Aorta (tissue), 5 donors: Measurements from ENCODE around the gene WHRN. TPM values are rescaled to one million over a fixed set of nuclear protein-coding genes. Genes with fewer than 3 reads are reported as not detected.

Source experiments
- ATAC-seq: fragments of 200-7000 bp; cut with Tn5 transposase; one replicate; pipeline ENCODE4 v1.9.1; 2022; ENCODE audit warnings: moderate library complexity; ENCODE audit not compliant: low FRiP score
- DNase-seq, 2 donors: peaks; one replicate each; pipeline ENCODE4 v3.0.0-alpha.2; 2020
- H3K27ac ChIP-seq, 2 donors: one replicate each; pipeline ENCODE4 v1.5.1; 2013; ENCODE audit warnings: low read length in 2 of 2, mild to moderate bottlenecking in 2 of 2, moderate library complexity in 2 of 2, control low read depth in 1 of 2, inconsistent platforms in 1 of 2, low read depth in 1 of 2
- H3K27me3 ChIP-seq, 2 donors: one replicate each; pipeline ENCODE4 v1.6.1; 2013; ENCODE audit warnings: control low read depth in 1 of 2, low read length in 1 of 2, mild to moderate bottlenecking in 1 of 2, moderate library complexity in 1 of 2; ENCODE audit not compliant: insufficient read depth in 2 of 2, control insufficient read depth in 1 of 2
- H3K36me3 ChIP-seq, 2 donors: one replicate each; pipeline ENCODE4 v1.6.1; 2013; ENCODE audit warnings: control low read depth in 1 of 2, low read length in 1 of 2, mild to moderate bottlenecking in 1 of 2; ENCODE audit not compliant: insufficient read depth in 2 of 2, control insufficient read depth in 1 of 2
- H3K4me1 ChIP-seq, 2 donors: one replicate each; pipeline ENCODE4 v1.6.1; 2013; ENCODE audit warnings: low read length in 2 of 2, control low read depth in 1 of 2, mild to moderate bottlenecking in 1 of 2, moderate library complexity in 1 of 2; ENCODE audit not compliant: insufficient read depth in 2 of 2, control insufficient read depth in 1 of 2
- H3K4me3 ChIP-seq, 2 donors: one replicate each; pipeline ENCODE4 v1.5.1; 2013; ENCODE audit warnings: low read length in 2 of 2, control low read depth in 1 of 2, mild to moderate bottlenecking in 1 of 2
- H3K9me3 ChIP-seq: one replicate; pipeline ENCODE4 v1.6.1; 2013; ENCODE audit warnings: mild to moderate bottlenecking, low read length; ENCODE audit not compliant: control insufficient read depth
- WGBS, 2 donors: extraction: QIAGEN DNeasy Blood & Tissue Kit; methylation state at CpG; one replicate each; pipeline ENCODE4 v1.1.7; 2013; 5-methylcytosine and 5-hydroxymethylcytosine counted together
- intact Hi-C, 2 donors: fragments of 100-400 bp; cut with DNase I; formaldehyde crosslinking; loops; one replicate each; pipeline versions ENCODE4 v1.14.2 to v1.15.0; 2022
- polyA plus RNA-seq, 2 donors: library from polyadenylated mRNA; stranded (reverse); fragments of 200-250 nt; gene quantifications; one replicate each; pipeline ENCODE4 v1.2.3, GENCODE V29; 2013
- total RNA-seq, 2 donors: library from RNA; stranded (reverse); fragmentation: NEBNext Ultra II Directional; extraction: Animal tissue kit (Norgen Biotek cat#: 25700); gene quantifications; one replicate each; pipeline ENCODE4 v1.2.1, GENCODE V29; 2021
- donor health status: healthy with polysubstance abuse.
- donor health status: Bipolar disorder and iron deficiency.
- donor health status: DM: no; HTN: no; CAD: no.
- donor health status: DM: no; HTN: no; CAD: no.
- donor health status: DM: yes; HTN: yes; CAD: no.

WHRN gene
- total and polyA plus RNA-seq, 4 donors, result 1.5 to 4.0 (median 3.6) TPM

GRCh38 chr9:114480746-114481435, 24.4 kb downstream of the WHRN start:
- Histone ChIP-seq H3K27me3 (no peaks in the 10 kb centered on the region), H3K9me3 (no peaks in the 10 kb centered on the region), H3K4me3 (no peak overlapping the region), H3K27ac (no peak overlapping the region), H3K36me3 (no peaks in the 10 kb centered on the region), H3K4me1 (no peaks in the 10 kb centered on the region)
- no peak for DNase-seq
- no peak for ATAC-seq
- intact Hi-C loops, result no loop called here
- 90% methylated on average over 4 of the region's 4 CpGs for WGBS, 2 donors

- Histone ChIP-seq H3K4me3 (no peak overlapping the region), H3K27ac (no peak overlapping the region), H3K4me1 (no peaks in the 10 kb centered on the region), H3K36me3 (no peaks in the 10 kb centered on the region), H3K27me3 (no peaks in the 10 kb centered on the region), H3K9me3 (no peaks in the 10 kb centered on the region)
- intact Hi-C loops, result no loop called here
- 80 to 82% methylated on average over 6 of the region's 6 CpGs for WGBS, 2 donors
- ATAC-seq (no peak), DNase-seq (no peak)
Measured at GRCh38 chr9:114478871-114479270, 26.4 kb downstream of the WHRN start.

GRCh38 chr9:114478459-114478858, 26.8 kb downstream of the WHRN start:
- H3K9me3 ChIP-seq, result no peaks in the 10 kb centered on the region
- H3K27me3 ChIP-seq, result no peaks in the 10 kb centered on the region
- WGBS, 2 donors, result 96% methylated on average over 11 of the region's 11 CpGs
- DNase-seq (no peak), ATAC-seq (no peak)
- H3K27ac ChIP-seq, result no peak overlapping the region
- H3K36me3 ChIP-seq, result no peaks in the 10 kb centered on the region
- no peaks in the 10 kb centered on the region for H3K4me1 ChIP-seq
- H3K4me3 ChIP-seq, result no peak overlapping the region
- intact Hi-C loops, result no loop called here

- intact Hi-C loops, result no loop called here
- Histone ChIP-seq H3K27ac (no peak overlapping the region), H3K27me3 (no peaks in the 10 kb centered on the region), H3K9me3 (no peaks in the 10 kb centered on the region), H3K4me3 (no peak overlapping the region), H3K36me3 (no peaks in the 10 kb centered on the region), H3K4me1 (no peaks in the 10 kb centered on the region)
- DNase-seq (no peak), ATAC-seq (no peak)
- 91 to 93% methylated on average over 3 of the region's 3 CpGs for WGBS, 2 donors
Measured at GRCh38 chr9:114477642-114478041, 27.6 kb downstream of the WHRN start.

GRCh38 chr9:114476891-114477469, 28.3 kb downstream of the WHRN start:
- Histone ChIP-seq H3K4me3 (no peak overlapping the region), H3K36me3 (no peaks in the 10 kb centered on the region), H3K4me1 (no peaks in the 10 kb centered on the region), H3K27me3 (no peaks in the 10 kb centered on the region), H3K27ac (no peak overlapping the region), H3K9me3 (no peaks in the 10 kb centered on the region)
- intact Hi-C loops, result no loop called here
- DNase-seq (no peak), ATAC-seq (no peak)
- WGBS, 2 donors, result 67 to 76% methylated on average over 9 of the region's 9 CpGs

- intact Hi-C loops, result no loop called here
- ATAC-seq, result no peak
Measured at GRCh38 chr9:114475412-114476135, 29.7 kb downstream of the WHRN start.

GRCh38 chr9:114474425-114474824, 30.8 kb downstream of the WHRN start:
- H3K9me3 ChIP-seq, result no peaks in the 10 kb centered on the region
- H3K4me1 ChIP-seq, result no peaks in the 10 kb centered on the region
- H3K27me3 ChIP-seq, result no peaks in the 10 kb centered on the region
- no peak overlapping the region for H3K4me3 ChIP-seq
- ATAC-seq, result no peak
- no peak for DNase-seq
- 84 to 88% methylated on average over 1 of the region's 1 CpG for WGBS, 2 donors
- H3K27ac ChIP-seq, result no peak overlapping the region
- no peaks in the 10 kb centered on the region for H3K36me3 ChIP-seq
- intact Hi-C loops, result no loop called here

More at GRCh38 chr9:114475412-114476135, 29.7 kb downstream of the WHRN start:
- no peak for DNase-seq
- WGBS, 2 donors, result 58 to 62% methylated on average over 7 to 8 of the region's 8 CpGs
- H3K36me3 ChIP-seq, result no peaks in the 10 kb centered on the region
- no peaks in the 10 kb centered on the region for H3K4me1 ChIP-seq
- no peak overlapping the region for H3K4me3 ChIP-seq
- H3K27me3 ChIP-seq, result no peaks in the 10 kb centered on the region
- no peak overlapping the region for H3K27ac ChIP-seq
- no peaks in the 10 kb centered on the region for H3K9me3 ChIP-seq

GRCh38 chr9:114473447-114473801, 31.8 kb downstream of the WHRN start:
- no peaks in the 10 kb centered on the region for H3K27me3 ChIP-seq
- H3K36me3 ChIP-seq, result no peaks in the 10 kb centered on the region
- WGBS, 2 donors, result 92 to 94% methylated on average over 3 of the region's 3 CpGs
- ATAC-seq (no peak), DNase-seq (no peak)
- no peak overlapping the region for H3K4me3 ChIP-seq
- no peaks in the 10 kb centered on the region for H3K9me3 ChIP-seq
- H3K27ac ChIP-seq, result no peak overlapping the region
- intact Hi-C loops, result no loop called here
- H3K4me1 ChIP-seq, result no peaks in the 10 kb centered on the region
